SK-N-MC (cell line): ENCODE measurements around the gene HS2ST1.

Experiments
- EZH2 ChIP-seq: fragments of 200-600 bp; sonication (generic); IDR thresholded peaks from one replicate; pipeline ENCODE4 v1.6.1; 2017; ENCODE audit warnings: antibody characterized with exemption
- FOXP2 ChIP-seq: optimal IDR thresholded peaks from 2 replicates; pipeline ENCODE3; 2011; ENCODE audit warnings: mild to moderate bottlenecking, moderate library complexity; ENCODE audit not compliant: insufficient read depth; ENCODE audit errors: extremely low read length, control extremely low read depth
- POLR2AphosphoS5 ChIP-seq: IDR thresholded peaks from 2 replicates; pipeline ENCODE4 v1.6.1; 2012; ENCODE audit warnings: mild to moderate bottlenecking, low read depth, low read length, borderline replicate concordance

- TF ChIP-seq EZH2: no peak
- TF ChIP-seq POLR2AphosphoS5: no peak
- no peak for TF ChIP-seq FOXP2
These were observed 42.8 kb downstream of the HS2ST1 start for GRCh38 chr1:86957221-86957620.
